Right atrium auricular region (tissue), 2 donors: Measurements from ENCODE around the gene APMAP. TPM values are rescaled to one million over a fixed set of nuclear protein-coding genes. Genes with fewer than 3 reads are reported as not detected.

Experiments used
- DNase-seq: peaks from one replicate; pipeline ENCODE4 v3.0.0-alpha.2; 2019; ENCODE audit warnings: low spot score
- H3K27ac ChIP-seq, 2 donors: fragments of 200-600 bp; sonication (generic); 1 replicate in 1 of 2; 2 replicates in 1 of 2; pipeline ENCODE4 v1.5.1; 2016 to 2019
- H3K27me3 ChIP-seq, 2 donors: fragments of 200-600 bp; sonication (generic); one replicate each; pipeline versions ENCODE4 v1.5.1 to v1.6.0; 2017 to 2019
- H3K36me3 ChIP-seq: fragments of 200-600 bp; sonication (generic); one replicate; pipeline ENCODE4 v1.5.1; 2016
- H3K4me1 ChIP-seq, 2 donors: fragments of 200-600 bp; sonication (generic); one replicate each; pipeline versions ENCODE4 v1.5.1 to v1.6.0; 2017 to 2019
- H3K4me3 ChIP-seq, 2 donors: fragments of 200-600 bp; sonication (generic); 1 replicate in 1 of 2; 2 replicates in 1 of 2; pipeline ENCODE4 v1.5.1; 2017 to 2019; ENCODE audit warnings: mild to moderate bottlenecking in 1 of 2, moderate library complexity in 1 of 2
- H3K9me3 ChIP-seq, 2 donors: fragments of 200-600 bp; sonication (generic); one replicate each; pipeline ENCODE4 v1.5.1; 2019
- total RNA-seq, 2 donors: library from RNA; depleted of rRNA; stranded (reverse); fragments of >200 nt; gene quantifications; one replicate each; pipeline ENCODE4 v1.1.0, GENCODE V29; 2016
- TF ChIP-seq, protein P1 (sequence below), 2 donors: fragments of 200-600 bp; sonication (generic); IDR thresholded peaks; one replicate each; pipeline ENCODE4 v1.5.1; 2019; ENCODE audit warnings: antibody characterized with exemption in 2 of 2

The APMAP gene
- total RNA-seq, 2 donors from 2014 or later = 30.3 to 30.5 TPM

DNA sequence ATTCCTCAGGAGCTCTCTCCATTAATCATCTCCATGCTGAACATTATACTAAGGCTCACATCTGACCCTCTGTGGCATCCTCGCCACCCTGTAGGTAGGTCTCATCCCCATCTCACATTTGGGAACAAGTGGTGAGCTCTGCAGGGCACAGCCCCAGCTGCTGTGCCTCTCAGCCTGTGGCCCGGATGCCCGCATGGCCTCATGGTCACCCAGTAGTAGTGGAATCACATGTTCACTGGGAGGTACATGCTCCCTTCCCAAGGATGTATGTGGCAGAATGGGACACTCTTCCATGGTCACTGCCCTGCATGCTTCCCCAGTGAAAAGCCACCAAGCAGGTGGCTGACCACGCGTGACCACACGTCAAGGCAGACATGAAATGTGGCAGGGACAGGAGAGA, 26.3 kb upstream of the APMAP start:
- Histone ChIP-seq H3K9me3 (no peaks in the 10 kb centered on the region), H3K4me1 (peaks cover 0 to 26% of the 10 kb centered on the region in 2 donors), H3K36me3 (peaks cover 48% of the 10 kb centered on the region), H3K27me3 (no peaks in the 10 kb centered on the region), H3K4me3 (no peak overlapping the region), H3K27ac (no peak overlapping the region)
- TF ChIP-seq, protein P1, sequence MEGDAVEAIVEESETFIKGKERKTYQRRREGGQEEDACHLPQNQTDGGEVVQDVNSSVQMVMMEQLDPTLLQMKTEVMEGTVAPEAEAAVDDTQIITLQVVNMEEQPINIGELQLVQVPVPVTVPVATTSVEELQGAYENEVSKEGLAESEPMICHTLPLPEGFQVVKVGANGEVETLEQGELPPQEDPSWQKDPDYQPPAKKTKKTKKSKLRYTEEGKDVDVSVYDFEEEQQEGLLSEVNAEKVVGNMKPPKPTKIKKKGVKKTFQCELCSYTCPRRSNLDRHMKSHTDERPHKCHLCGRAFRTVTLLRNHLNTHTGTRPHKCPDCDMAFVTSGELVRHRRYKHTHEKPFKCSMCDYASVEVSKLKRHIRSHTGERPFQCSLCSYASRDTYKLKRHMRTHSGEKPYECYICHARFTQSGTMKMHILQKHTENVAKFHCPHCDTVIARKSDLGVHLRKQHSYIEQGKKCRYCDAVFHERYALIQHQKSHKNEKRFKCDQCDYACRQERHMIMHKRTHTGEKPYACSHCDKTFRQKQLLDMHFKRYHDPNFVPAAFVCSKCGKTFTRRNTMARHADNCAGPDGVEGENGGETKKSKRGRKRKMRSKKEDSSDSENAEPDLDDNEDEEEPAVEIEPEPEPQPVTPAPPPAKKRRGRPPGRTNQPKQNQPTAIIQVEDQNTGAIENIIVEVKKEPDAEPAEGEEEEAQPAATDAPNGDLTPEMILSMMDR (IDR thresholded peaks at IDR 0.05) = no peak
- DNase-seq = no peak

DNA sequence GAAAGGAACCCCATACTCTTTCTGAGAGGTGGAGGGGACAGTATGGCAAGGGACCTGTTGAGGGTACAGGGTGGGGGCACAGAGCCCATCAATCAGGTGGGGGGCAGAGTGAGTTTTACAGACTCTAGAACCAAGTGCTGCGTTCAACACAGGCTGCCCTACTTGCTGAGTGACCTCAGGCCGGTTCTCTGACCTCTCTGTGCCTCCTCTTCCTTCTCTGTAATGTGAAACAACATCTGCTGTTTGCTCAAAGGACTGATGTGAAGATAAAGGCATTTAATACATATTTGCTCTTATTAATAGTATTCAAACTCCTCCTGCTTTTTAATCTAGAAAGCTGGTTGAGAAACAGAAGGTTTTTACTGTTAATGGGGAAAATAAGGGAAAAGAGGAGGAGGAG, 25.9 kb upstream of the APMAP start:
- Histone ChIP-seq H3K36me3 (peaks cover 52% of the 10 kb centered on the region), H3K27ac (no peak overlapping the region), H3K4me1 (peaks cover 0 to 23% of the 10 kb centered on the region in 2 donors), H3K4me3 (no peak overlapping the region), H3K27me3 (no peaks in the 10 kb centered on the region), H3K9me3 (no peaks in the 10 kb centered on the region)
- DNase-seq = no peak
- TF ChIP-seq, protein P1 (IDR thresholded peaks at IDR 0.05) = no peak

DNA sequence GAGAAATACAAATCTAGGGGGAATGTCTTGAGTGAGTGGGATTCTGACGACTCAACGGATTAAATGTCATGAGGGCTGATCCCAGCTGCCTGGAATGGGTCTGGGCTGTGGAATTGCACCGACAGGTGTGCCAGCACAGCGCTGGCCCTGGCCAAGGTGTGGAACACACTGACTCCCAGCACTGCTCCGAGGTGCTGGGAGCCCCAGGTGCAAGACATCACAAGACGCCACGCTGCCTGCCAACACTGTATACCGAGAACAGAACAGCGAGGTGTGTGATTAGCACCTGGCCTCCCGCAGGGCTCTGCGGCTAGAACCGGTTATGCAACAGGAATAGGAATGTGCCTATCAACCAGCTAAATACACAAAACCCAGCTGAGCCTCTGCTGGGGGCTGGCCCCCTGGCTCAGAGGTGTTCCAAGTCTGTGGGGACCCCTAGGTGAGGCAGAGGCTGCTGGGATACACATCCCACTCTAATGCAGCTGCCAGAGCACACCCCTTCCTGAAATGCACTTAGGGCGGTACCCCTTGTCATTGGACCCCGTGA, 24.8 kb upstream of the APMAP start:
- no peak for DNase-seq
- Histone ChIP-seq H3K36me3 (peaks cover 63% of the 10 kb centered on the region), H3K4me3 (no peak overlapping the region), H3K27me3 (no peaks in the 10 kb centered on the region), H3K4me1 (peaks cover 0 to 13% of the 10 kb centered on the region in 2 donors), H3K9me3 (no peaks in the 10 kb centered on the region), H3K27ac (peak overlapping the region in 1 of 2 donors; percentile 9)
- TF ChIP-seq, protein P1 (IDR thresholded peaks at IDR 0.05) = no peak

DNA sequence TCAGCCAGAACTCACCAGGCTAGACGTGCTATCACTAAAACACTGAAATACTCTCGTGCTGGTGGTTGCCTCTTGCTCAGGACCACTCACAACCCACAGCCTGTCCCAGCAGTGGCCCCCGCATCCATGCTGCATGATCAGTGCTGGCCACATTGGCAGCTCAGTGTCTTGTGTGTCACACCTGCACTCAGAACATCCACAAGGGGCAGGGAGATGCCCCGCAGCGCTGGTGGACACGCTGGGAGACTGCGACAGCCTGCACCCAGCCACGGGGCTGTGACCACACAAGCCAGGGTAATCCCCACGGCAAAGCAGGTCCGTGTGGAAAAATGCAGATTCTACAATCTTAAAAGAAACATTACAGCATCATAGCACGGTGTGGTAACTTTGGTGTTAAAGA, 23.9 kb upstream of the APMAP start:
- peaks cover 0 to 11% of the 10 kb centered on the region in 2 donors for H3K4me1 ChIP-seq
- DNase-seq = no peak
- H3K36me3 ChIP-seq = peaks cover 72% of the 10 kb centered on the region
- no peaks in the 10 kb centered on the region for H3K9me3 ChIP-seq
- no peak overlapping the region for H3K4me3 ChIP-seq
- H3K27me3 ChIP-seq = no peaks in the 10 kb centered on the region
- no peak overlapping the region for H3K27ac ChIP-seq
- TF ChIP-seq, protein P1 (IDR thresholded peaks at IDR 0.05) = no peak

DNA sequence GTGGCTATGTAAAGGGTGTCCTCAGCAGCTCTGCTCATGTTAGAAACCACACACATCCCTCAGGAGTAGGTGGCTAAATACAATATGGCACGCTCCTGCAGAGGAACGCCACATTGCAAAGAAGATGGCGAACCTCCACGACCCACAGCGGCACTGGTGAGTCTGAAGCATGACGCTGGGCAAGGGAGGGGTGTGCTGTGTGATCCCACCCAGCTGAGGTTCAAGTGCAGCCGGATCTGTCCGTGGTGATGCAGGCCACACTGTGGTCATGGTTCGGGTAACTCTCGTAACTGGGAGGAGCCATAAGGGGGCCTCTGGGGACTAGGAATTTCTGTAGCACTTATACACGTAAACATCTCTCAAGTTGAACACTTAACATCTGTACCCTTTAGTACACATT, 23.4 kb upstream of the APMAP start:
- no peak for DNase-seq
- TF ChIP-seq, protein P1 (IDR thresholded peaks at IDR 0.05) = no peak
- Histone ChIP-seq H3K4me3 (no peak overlapping the region), H3K4me1 (peaks cover 0 to 6% of the 10 kb centered on the region in 2 donors), H3K27ac (no peak overlapping the region), H3K9me3 (no peaks in the 10 kb centered on the region), H3K27me3 (no peaks in the 10 kb centered on the region), H3K36me3 (peaks cover 75% of the 10 kb centered on the region)

DNA sequence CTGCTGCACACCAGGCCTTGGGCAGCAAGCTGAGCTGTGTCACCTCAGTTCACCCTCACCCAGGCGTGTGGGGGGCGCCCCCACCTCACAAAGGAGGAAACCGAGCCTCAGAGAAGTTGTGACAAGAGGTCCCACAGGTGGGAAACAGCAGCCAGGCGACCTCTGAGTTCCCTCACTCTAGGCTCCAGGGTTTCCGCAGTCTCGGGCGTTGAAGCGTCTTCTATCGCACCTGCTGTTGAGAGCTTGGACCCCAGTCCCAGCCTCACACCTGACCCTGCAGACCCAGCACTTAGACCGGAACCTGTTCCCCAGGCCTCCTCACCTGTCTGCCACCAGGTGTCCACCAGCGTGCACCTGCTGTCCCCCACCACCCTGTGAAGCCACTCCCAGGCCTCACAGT, 22.3 kb upstream of the APMAP start:
- Histone ChIP-seq H3K36me3 (peaks cover 71% of the 10 kb centered on the region), H3K9me3 (no peaks in the 10 kb centered on the region)

More for the DNA sequence above, 22.3 kb upstream of the APMAP start:
- H3K4me3 ChIP-seq = no peak overlapping the region
- no peaks in the 10 kb centered on the region for H3K27me3 ChIP-seq
- TF ChIP-seq, protein P1 (IDR thresholded peaks at IDR 0.05) = no peak
- DNase-seq = no peak
- no peaks in the 10 kb centered on the region for H3K4me1 ChIP-seq
- H3K27ac ChIP-seq = no peak overlapping the region
